GM21390 (cell line): ENCODE measurements around the gene TFPT.

ENCODE experiments used
- ATAC-seq: cut with Tn5 transposase; IDR thresholded peaks from one replicate; pipeline ENCODE4 v1.9.1; 2021; ENCODE audit not compliant: unreplicated experiment

The TFPT gene

GRCh38 chr19:54081032-54081431 lies 34.4 kb downstream of the TFPT start, which contains the start of gene TARM1:
TSS of gene TARM1 (minus strand) at chr19:54081365. CDS start at chr19:54081340, 25 bp downstream.
- ATAC-seq, result no peak

- no peak for ATAC-seq
Measured at GRCh38 chr19:54077334-54077733, 38.1 kb downstream of the TFPT start.

GRCh38 chr19:54074851-54075250 lies 40.6 kb downstream of the TFPT start:
- no peak for ATAC-seq

- ATAC-seq, result no peak
Measured at GRCh38 chr19:54073829-54074228, 41.6 kb downstream of the TFPT start.

- no peak for ATAC-seq
Measured at GRCh38 chr19:54069470-54069869, 46.0 kb downstream of the TFPT start.

GRCh38 chr19:54063350-54064116 lies 51.9 kb downstream of the TFPT start, which contains the start of gene VSTM1:
TSS of gene VSTM1 (minus strand) at chr19:54063897. CDS start at chr19:54063777, 120 bp downstream.
- ATAC-seq, result no peak

- ATAC-seq, result no peak
Measured at GRCh38 chr19:54062643-54063042, 52.8 kb downstream of the TFPT start.
